OCI-LY3 (cell line): ENCODE data around the gene SLF1.

Experiments
- H2AFZ ChIP-seq: fragments of 200-600, 300-600 bp; shearing (Covaris generic); 2 replicates; pipeline ENCODE4 v1.6.0; 2014; ENCODE audit warnings: antibody characterized with exemption, low read depth, low read length
- H3K27ac ChIP-seq: fragments of 200-600, 300-600 bp; sonication (generic); 2 replicates; pipeline ENCODE4 v1.5.1; 2014; ENCODE audit warnings: mild to moderate bottlenecking, low read length, moderate library complexity, mixed read lengths
- H3K27me3 ChIP-seq: fragments of 200-600, 300-600 bp; sonication (generic); 2 replicates; pipeline ENCODE4 v1.6.1; 2014; ENCODE audit warnings: low read depth, low read length, mixed read lengths
- H3K36me3 ChIP-seq: fragments of 200-600, 300-600 bp; sonication (generic); replicated peaks from 2 replicates; pipeline ENCODE3; 2014; ENCODE audit warnings: low read depth, low read length, mixed read lengths
- H3K4me1 ChIP-seq: fragments of 300-600, 200-600 bp; sonication (generic); 2 replicates; pipeline ENCODE4 v1.6.1; 2014; ENCODE audit warnings: low read length, mixed read lengths
- H3K4me2 ChIP-seq: fragments of 200-600, 300-600 bp; sonication (generic); 2 replicates; pipeline ENCODE4 v1.6.1; 2014; ENCODE audit warnings: low read length, mixed read lengths
- H3K4me3 ChIP-seq: fragments of 300-600, 200-600 bp; sonication (generic); 2 replicates; pipeline ENCODE4 v1.5.1; 2014; ENCODE audit warnings: antibody characterized with exemption, mild to moderate bottlenecking, low read length, moderate library complexity
- H3K79me2 ChIP-seq: fragments of 300-600, 200-600 bp; shearing (Covaris generic); 2 replicates; pipeline ENCODE4 v1.6.1; 2014; ENCODE audit warnings: mild to moderate bottlenecking, low read length, mixed read lengths
- H3K9ac ChIP-seq: fragments of 300-600, 200-600 bp; shearing (Covaris generic); 2 replicates; pipeline ENCODE4 v1.6.0; 2014; ENCODE audit warnings: mild to moderate bottlenecking, low read length, moderate library complexity
- H3K9me3 ChIP-seq: fragments of 200-600, 300-600 bp; shearing (Covaris generic); 2 replicates; pipeline ENCODE4 v1.6.1; 2014; ENCODE audit warnings: low read length, mixed read lengths; ENCODE audit not compliant: insufficient read depth
- H4K20me1 ChIP-seq: fragments of 200-600, 300-600 bp; sonication (generic); 2 replicates; pipeline ENCODE4 v1.6.1; 2016; ENCODE audit warnings: low read length, mixed read lengths; ENCODE audit not compliant: insufficient read depth
- EZH2phosphoT487 ChIP-seq: fragments of 200-600 bp; shearing (Covaris generic); IDR thresholded peaks from 2 replicates; pipeline ENCODE4 v1.6.1; 2018; ENCODE audit warnings: antibody characterized with exemption, mixed run types, low read depth
- TF ChIP-seq, protein P1 (sequence below): fragments of 200-600, 300-600 bp; sonication (generic); IDR thresholded peaks from 2 replicates; pipeline ENCODE4 v1.5.1; 2014; ENCODE audit warnings: antibody characterized with exemption, low read length, low read depth

SLF1 gene

GRCh38 chr5:94640176-94640575, 21.7 kb downstream of the SLF1 start:
- TF ChIP-seq EZH2phosphoT487 = no peak
- H2AFZ ChIP-seq = no peak overlapping the region
- H3K9me3 ChIP-seq = peaks cover 8% of the 10 kb centered on the region; the same call in 1 of the 2 replicates
- no peak overlapping the region for H3K9ac ChIP-seq
- no peak overlapping the region for H3K27ac ChIP-seq
- H3K36me3 ChIP-seq = peaks cover 25% of the 10 kb centered on the region
- no peak overlapping the region for H3K4me2 ChIP-seq
- H3K79me2 ChIP-seq = peaks cover 4% of the 10 kb centered on the region; the same call in 1 of the 2 replicates
- H3K27me3 ChIP-seq = no peaks in the 10 kb centered on the region
- H4K20me1 ChIP-seq = no peaks in the 10 kb centered on the region
- H3K4me1 ChIP-seq = no peaks in the 10 kb centered on the region
- no peak overlapping the region for H3K4me3 ChIP-seq

DNA sequence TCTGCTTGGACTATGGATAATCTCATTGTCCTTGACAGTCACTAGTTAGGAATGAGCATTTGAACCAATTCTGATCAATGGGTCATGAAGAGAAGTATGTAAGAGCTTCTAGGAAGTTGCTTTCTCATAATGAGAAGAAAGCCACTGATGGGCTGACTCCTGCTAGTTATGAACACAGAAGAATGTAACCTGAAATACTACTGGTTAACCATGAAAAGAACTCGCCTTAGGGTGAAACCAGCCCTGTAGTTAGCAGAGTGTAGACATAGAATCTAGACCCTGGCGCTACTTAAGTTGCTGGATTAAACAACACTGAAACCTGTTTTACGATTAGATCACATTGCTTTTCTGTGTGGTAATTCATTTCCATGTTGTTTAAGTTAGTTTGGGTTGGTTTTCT, 26.6 kb downstream of the SLF1 start:
- H3K4me2 ChIP-seq = no peak overlapping the region
- peaks cover 11% of the 10 kb centered on the region for H3K36me3 ChIP-seq
- H3K9ac ChIP-seq = no peak overlapping the region
- peaks cover 4% of the 10 kb centered on the region; the same call in 1 of the 2 replicates for H3K9me3 ChIP-seq
- TF ChIP-seq EZH2phosphoT487 = no peak
- TF ChIP-seq, protein P1, sequence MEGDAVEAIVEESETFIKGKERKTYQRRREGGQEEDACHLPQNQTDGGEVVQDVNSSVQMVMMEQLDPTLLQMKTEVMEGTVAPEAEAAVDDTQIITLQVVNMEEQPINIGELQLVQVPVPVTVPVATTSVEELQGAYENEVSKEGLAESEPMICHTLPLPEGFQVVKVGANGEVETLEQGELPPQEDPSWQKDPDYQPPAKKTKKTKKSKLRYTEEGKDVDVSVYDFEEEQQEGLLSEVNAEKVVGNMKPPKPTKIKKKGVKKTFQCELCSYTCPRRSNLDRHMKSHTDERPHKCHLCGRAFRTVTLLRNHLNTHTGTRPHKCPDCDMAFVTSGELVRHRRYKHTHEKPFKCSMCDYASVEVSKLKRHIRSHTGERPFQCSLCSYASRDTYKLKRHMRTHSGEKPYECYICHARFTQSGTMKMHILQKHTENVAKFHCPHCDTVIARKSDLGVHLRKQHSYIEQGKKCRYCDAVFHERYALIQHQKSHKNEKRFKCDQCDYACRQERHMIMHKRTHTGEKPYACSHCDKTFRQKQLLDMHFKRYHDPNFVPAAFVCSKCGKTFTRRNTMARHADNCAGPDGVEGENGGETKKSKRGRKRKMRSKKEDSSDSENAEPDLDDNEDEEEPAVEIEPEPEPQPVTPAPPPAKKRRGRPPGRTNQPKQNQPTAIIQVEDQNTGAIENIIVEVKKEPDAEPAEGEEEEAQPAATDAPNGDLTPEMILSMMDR = no peak
- no peak overlapping the region for H3K4me3 ChIP-seq
- H3K79me2 ChIP-seq = no peaks in the 10 kb centered on the region
- no peaks in the 10 kb centered on the region for H3K4me1 ChIP-seq
- no peak overlapping the region for H2AFZ ChIP-seq
- H3K27me3 ChIP-seq = no peaks in the 10 kb centered on the region
- H4K20me1 ChIP-seq = no peaks in the 10 kb centered on the region
- no peak overlapping the region for H3K27ac ChIP-seq

- Histone ChIP-seq H3K9ac (no peak overlapping the region), H3K4me3 (no peak overlapping the region), H3K4me2 (no peak overlapping the region), H3K4me1 (no peaks in the 10 kb centered on the region), H3K27ac (no peak overlapping the region), H3K36me3 (no peaks in the 10 kb centered on the region), H3K27me3 (no peaks in the 10 kb centered on the region), H3K9me3 (no peaks in the 10 kb centered on the region), H4K20me1 (no peaks in the 10 kb centered on the region), H3K79me2 (no peaks in the 10 kb centered on the region), H2AFZ (no peak overlapping the region)
- TF ChIP-seq, protein P1 = no peak
- no peak for TF ChIP-seq EZH2phosphoT487
Observed at GRCh38 chr5:94646758-94647157, 28.3 kb downstream of the SLF1 start.

DNA sequence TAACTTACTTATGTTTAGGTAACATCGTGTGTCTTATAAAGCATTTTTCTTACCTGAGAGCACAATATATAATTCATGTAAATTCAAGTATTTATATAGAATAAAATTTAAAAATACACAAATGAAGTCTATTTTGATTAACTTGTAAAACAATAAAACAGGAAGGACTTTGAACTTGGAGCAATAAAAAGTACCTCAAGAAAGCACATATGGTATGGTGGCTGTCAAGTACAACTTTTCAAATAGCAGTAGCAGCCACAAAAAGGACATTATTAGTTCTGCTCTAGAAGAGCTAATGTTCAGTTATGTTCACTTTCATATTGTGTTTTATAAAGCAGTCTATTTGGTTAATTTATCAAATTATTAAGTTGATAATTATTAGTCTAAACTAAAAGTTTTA, 31.4 kb downstream of the SLF1 start:
- H3K36me3 ChIP-seq = peaks cover 1% of the 10 kb centered on the region
- H3K4me3 ChIP-seq = no peak overlapping the region
- TF ChIP-seq EZH2phosphoT487 = no peak
- TF ChIP-seq, protein P1 = no peak

More for the DNA sequence above, 31.4 kb downstream of the SLF1 start:
- Histone ChIP-seq H3K9ac (no peak overlapping the region), H3K27me3 (no peaks in the 10 kb centered on the region), H4K20me1 (no peaks in the 10 kb centered on the region), H3K79me2 (no peaks in the 10 kb centered on the region), H3K4me1 (no peaks in the 10 kb centered on the region), H2AFZ (no peak overlapping the region), H3K4me2 (no peak overlapping the region), H3K27ac (no peak overlapping the region), H3K9me3 (no peaks in the 10 kb centered on the region)
